Neural cell (in vitro differentiated cells): ENCODE data around the gene DSEL. TPM values are rescaled to one million over a fixed set of nuclear protein-coding genes. Genes with fewer than 3 reads are reported as not detected.

Source experiments
- H2AFZ ChIP-seq: fragments of 200-600, 300-800 bp; sonication (generic), shearing (Covaris generic); 2 replicates; pipeline ENCODE4 v1.6.0; 2014; ENCODE audit warnings: low read depth, mild to moderate bottlenecking, antibody characterized with exemption, low read length, moderate library complexity
- H3F3A ChIP-seq: fragments of 200-600 bp; shearing (Covaris generic); 2 replicates; pipeline ENCODE4 v1.6.1; 2016; ENCODE audit warnings: mild to moderate bottlenecking, moderate library complexity, mixed read lengths, antibody characterized with exemption, low read length; ENCODE audit not compliant: insufficient read depth, poor library complexity, severe bottlenecking
- H3K27ac ChIP-seq: fragments of 200-600, 300-800 bp; sonication (generic), shearing (Covaris generic); 2 replicates; pipeline ENCODE4 v1.5.1; 2014; ENCODE audit warnings: mild to moderate bottlenecking, low read length, moderate library complexity
- H3K27me3 ChIP-seq: fragments of 300-800, 200-600 bp; sonication (generic), shearing (Covaris generic); 2 replicates; pipeline ENCODE4 v1.6.0; 2014; ENCODE audit warnings: mild to moderate bottlenecking, low read depth, low read length, moderate library complexity; ENCODE audit not compliant: insufficient read depth
- H3K36me3 ChIP-seq: fragments of 300-800, 200-600 bp; sonication (generic), shearing (Covaris generic); 2 replicates; pipeline ENCODE4 v1.5.1; 2014; ENCODE audit warnings: mild to moderate bottlenecking, antibody characterized with exemption, low read length, moderate library complexity; ENCODE audit not compliant: insufficient read depth
- H3K4me2 ChIP-seq: fragments of 300-800, 200-600 bp; sonication (generic), shearing (Covaris generic); 2 replicates; pipeline ENCODE4 v1.6.0; 2014; ENCODE audit warnings: mild to moderate bottlenecking, low read length
- H3K4me3 ChIP-seq: fragments of 300-800, 200-600 bp; sonication (generic), shearing (Covaris generic); 2 replicates; pipeline ENCODE4 v1.5.1; 2014; ENCODE audit warnings: mild to moderate bottlenecking, low read length, moderate library complexity
- H3K79me2 ChIP-seq: fragments of 200-600 bp; shearing (Covaris generic); replicated peaks from 2 replicates; pipeline ENCODE4 v1.6.0; 2014; ENCODE audit warnings: mild to moderate bottlenecking, low read length, moderate library complexity; ENCODE audit not compliant: insufficient read depth
- H3K9ac ChIP-seq: fragments of 300-800, 200-600 bp; sonication (generic), shearing (Covaris generic); 2 replicates; pipeline ENCODE4 v1.6.1; 2016; ENCODE audit warnings: mild to moderate bottlenecking, low read length, mixed read lengths
- H3K9me2 ChIP-seq: fragments of 200-600 bp; shearing (Covaris generic); 2 replicates; pipeline ENCODE4 v1.6.1; 2016; ENCODE audit warnings: mild to moderate bottlenecking, low read length, mixed read lengths; ENCODE audit not compliant: insufficient read depth
- H3K9me3 ChIP-seq: fragments of 200-600, 300-800 bp; sonication (generic), shearing (Covaris generic); 2 replicates; pipeline ENCODE4 v1.6.1; 2016; ENCODE audit warnings: mild to moderate bottlenecking, mixed run types, low read length, moderate library complexity, mixed read lengths
- H4K20me1 ChIP-seq: fragments of 200-600 bp; shearing (Covaris generic); 2 replicates; pipeline ENCODE4 v1.6.1; 2016; ENCODE audit warnings: mild to moderate bottlenecking, mixed run types; ENCODE audit not compliant: insufficient read depth
- CTCF ChIP-seq: fragments of 450-650 bp; IDR thresholded peaks from 2 replicates; pipeline ENCODE4 v1.5.1; 2014; ENCODE audit warnings: antibody characterized with exemption, mild to moderate bottlenecking, moderate library complexity; ENCODE audit not compliant: poor library complexity, severe bottlenecking
- EP300 ChIP-seq: fragments of 450-650 bp; conservative IDR thresholded peaks from 2 replicates; pipeline ENCODE4 v1.6.1; 2014; ENCODE audit warnings: antibody characterized with exemption, mild to moderate bottlenecking, moderate library complexity; ENCODE audit not compliant: poor library complexity, severe bottlenecking
- EZH2 ChIP-seq: fragments of 200-600, 300-800 bp; shearing (Covaris generic), sonication (generic); IDR thresholded peaks from 2 replicates; pipeline ENCODE4 v1.6.1; 2014; ENCODE audit warnings: antibody characterized with exemption, low read length, borderline replicate concordance, mild to moderate bottlenecking; ENCODE audit not compliant: insufficient read depth, poor library complexity, severe bottlenecking
- MXI1 ChIP-seq: fragments of 450-650 bp; conservative IDR thresholded peaks from 2 replicates; pipeline ENCODE4 v1.6.1; 2014; ENCODE audit warnings: antibody characterized with exemption, mild to moderate bottlenecking; ENCODE audit not compliant: poor library complexity, severe bottlenecking
- POLR2AphosphoS5 ChIP-seq: IDR thresholded peaks from 2 replicates; pipeline ENCODE4 v1.6.1; 2012
- RAD21 ChIP-seq: fragments of 450-650 bp; conservative IDR thresholded peaks from 2 replicates; pipeline ENCODE4 v1.6.1; 2014; ENCODE audit warnings: antibody characterized with exemption, mild to moderate bottlenecking, moderate library complexity
- REST ChIP-seq: IDR thresholded peaks from 2 replicates; pipeline ENCODE4 v1.6.1; 2012; ENCODE audit warnings: borderline replicate concordance
- SMC3 ChIP-seq: fragments of 450-650 bp; conservative IDR thresholded peaks from 2 replicates; pipeline ENCODE4 v1.6.1; 2014; ENCODE audit warnings: antibody characterized with exemption, mild to moderate bottlenecking, moderate library complexity; ENCODE audit not compliant: poor library complexity
- TAF1 ChIP-seq: IDR thresholded peaks from 2 replicates; pipeline ENCODE4 v1.6.1; 2012; ENCODE audit warnings: low read depth
- polyA plus RNA-seq: library from polyadenylated mRNA; depleted of rRNA; stranded (reverse); fragments of >200 nt; gene quantifications from 2 replicates; pipeline ENCODE4 v1.2.3, GENCODE V29; 2014

The DSEL gene
- polyA plus RNA-seq, 1 donor from 2014 or later, result 31.2 TPM

- Histone ChIP-seq H3K9ac (no peak overlapping the region), H2AFZ (no peak overlapping the region), H3F3A (peaks cover 3% of the 10 kb centered on the region), H3K9me2 (no peaks in the 10 kb centered on the region), H3K4me2 (no peak overlapping the region), H3K27ac (no peak overlapping the region), H3K36me3 (peaks cover 8% of the 10 kb centered on the region), H3K27me3 (no peaks in the 10 kb centered on the region), H3K79me2 (peaks cover 89% of the 10 kb centered on the region), H3K4me3 (peak overlapping the region; percentile 87), H4K20me1 (no peaks in the 10 kb centered on the region), H3K9me3 (no peaks in the 10 kb centered on the region)
- TF ChIP-seq CTCF (no peak), TAF1 (no peak), EP300 (no peak), EZH2 (no peak), SMC3 (no peak)
These were observed 5.7 kb downstream of the DSEL start for GRCh38 chr18:67510831-67511230.

- H3K4me2 ChIP-seq, result peak overlapping the region; percentile 18
- no peak overlapping the region for H2AFZ ChIP-seq
- no peaks in the 10 kb centered on the region for H3K9me3 ChIP-seq
- no peaks in the 10 kb centered on the region for H3K9me2 ChIP-seq
- H4K20me1 ChIP-seq, result no peaks in the 10 kb centered on the region
- H3F3A ChIP-seq, result peaks cover 3% of the 10 kb centered on the region
- peaks cover 85% of the 10 kb centered on the region for H3K79me2 ChIP-seq
- no peak overlapping the region for H3K9ac ChIP-seq
- H3K27ac ChIP-seq, result no peak overlapping the region
- H3K27me3 ChIP-seq, result no peaks in the 10 kb centered on the region
- TF ChIP-seq CTCF (no peak), REST (no peak), MXI1 (no peak), EP300 (no peak), SMC3 (no peak), RAD21 (no peak), POLR2AphosphoS5 (no peak), TAF1 (no peak), EZH2 (no peak)
- peak overlapping the region; percentile 87 for H3K4me3 ChIP-seq
- peaks cover 14% of the 10 kb centered on the region for H3K36me3 ChIP-seq
These were observed 6.7 kb downstream of the DSEL start for GRCh38 chr18:67509741-67510391.
